Measurements from ENCODE around the gene KCNMB3. TPM values are rescaled to one million over a fixed set of nuclear protein-coding genes. Genes with fewer than 3 reads are reported as not detected.
"Not testable (repeated sequence)": the region's sequence is repeated elsewhere in the genome, so short reads cannot be mapped to it uniquely, and the experiment has no call there.

KCNMB3 gene
- total RNA-seq, 4 donors from 2014 or later, result 4.4 to 8.1 (median 5.1) TPM

DNA sequence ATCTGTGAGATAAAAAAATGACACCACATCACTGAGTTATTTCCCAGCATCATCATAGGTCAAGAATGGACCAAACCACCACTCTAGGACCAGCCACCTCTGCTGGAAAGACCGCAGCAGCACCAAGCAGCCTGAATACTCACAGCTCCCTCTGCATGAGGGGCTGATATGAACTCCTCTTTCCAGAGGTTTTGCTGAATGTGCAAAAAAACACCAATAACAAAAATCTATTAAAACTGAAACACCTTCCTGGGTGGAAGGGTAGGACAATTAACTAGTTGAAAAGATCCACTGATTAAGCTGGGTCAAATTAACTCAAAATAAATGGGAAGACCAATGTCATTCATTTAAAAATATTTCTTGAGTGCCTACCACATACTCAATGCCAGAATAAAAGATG lies 28.9 kb upstream of the KCNMB3 start:
- no peak for DNase-seq
- Histone ChIP-seq H3K36me3 (no peaks in the 10 kb centered on the region), H3K27me3 (no peaks in the 10 kb centered on the region), H3K27ac (no peak overlapping the region), H3K4me1 (no peaks in the 10 kb centered on the region), H3K9me3 (no peaks in the 10 kb centered on the region), H3K4me3 (replicated peaks in 1 of 3) (no peak overlapping the region)
- intact Hi-C loops (cut with DNase I), result no loop called here
- WGBS, 2 donors, result 93 to 100% methylated on average over 1 of the region's 1 CpG
- TF ChIP-seq POLR2A (IDR thresholded peaks at IDR 0.05), result no peak
- TF ChIP-seq, protein P1, sequence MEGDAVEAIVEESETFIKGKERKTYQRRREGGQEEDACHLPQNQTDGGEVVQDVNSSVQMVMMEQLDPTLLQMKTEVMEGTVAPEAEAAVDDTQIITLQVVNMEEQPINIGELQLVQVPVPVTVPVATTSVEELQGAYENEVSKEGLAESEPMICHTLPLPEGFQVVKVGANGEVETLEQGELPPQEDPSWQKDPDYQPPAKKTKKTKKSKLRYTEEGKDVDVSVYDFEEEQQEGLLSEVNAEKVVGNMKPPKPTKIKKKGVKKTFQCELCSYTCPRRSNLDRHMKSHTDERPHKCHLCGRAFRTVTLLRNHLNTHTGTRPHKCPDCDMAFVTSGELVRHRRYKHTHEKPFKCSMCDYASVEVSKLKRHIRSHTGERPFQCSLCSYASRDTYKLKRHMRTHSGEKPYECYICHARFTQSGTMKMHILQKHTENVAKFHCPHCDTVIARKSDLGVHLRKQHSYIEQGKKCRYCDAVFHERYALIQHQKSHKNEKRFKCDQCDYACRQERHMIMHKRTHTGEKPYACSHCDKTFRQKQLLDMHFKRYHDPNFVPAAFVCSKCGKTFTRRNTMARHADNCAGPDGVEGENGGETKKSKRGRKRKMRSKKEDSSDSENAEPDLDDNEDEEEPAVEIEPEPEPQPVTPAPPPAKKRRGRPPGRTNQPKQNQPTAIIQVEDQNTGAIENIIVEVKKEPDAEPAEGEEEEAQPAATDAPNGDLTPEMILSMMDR (IDR thresholded peaks at IDR 0.05), result no peak

DNA sequence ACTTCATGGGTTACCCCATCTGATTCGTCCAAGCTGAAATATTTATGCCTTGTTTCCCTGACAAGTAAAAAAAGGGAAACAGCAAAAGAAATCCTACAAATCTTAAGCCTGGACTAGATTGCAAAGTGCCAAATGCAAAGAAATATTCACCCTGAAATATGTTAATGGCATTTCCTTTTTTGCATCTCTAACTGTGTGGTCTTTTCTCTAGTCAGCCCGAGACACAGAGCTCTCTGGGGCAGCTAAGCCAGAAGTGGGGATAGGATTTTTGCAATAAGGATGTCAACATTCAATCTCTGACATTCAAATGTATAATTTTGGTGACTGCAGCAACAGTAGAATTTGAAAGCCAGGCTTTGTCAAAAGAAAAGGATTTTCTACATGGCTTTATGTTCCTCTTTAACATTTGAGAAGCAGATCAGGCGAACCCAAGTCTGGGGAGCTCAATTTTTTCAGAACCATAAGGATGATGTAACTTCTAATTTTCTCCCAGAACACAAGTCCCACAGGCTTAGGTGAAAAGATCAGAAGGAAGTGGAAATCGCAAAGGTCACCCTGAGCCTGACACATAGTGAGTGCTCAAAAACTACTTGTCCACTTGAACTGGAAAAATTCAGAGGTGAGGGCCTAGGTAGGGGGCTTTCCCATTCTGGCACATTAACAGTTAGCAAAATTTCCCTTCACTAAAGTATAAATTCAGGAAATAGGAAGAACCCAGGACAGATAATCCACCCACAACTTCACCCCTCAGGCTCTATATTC lies 28.2 kb upstream of the KCNMB3 start:
- 68 to 70% methylated on average over 4 of the region's 4 CpGs for WGBS, 2 donors
- H3K9me3 ChIP-seq, result no peaks in the 10 kb centered on the region
- no peak overlapping the region for H3K27ac ChIP-seq
- TF ChIP-seq POLR2A (IDR thresholded peaks at IDR 0.05), result no peak
- TF ChIP-seq, protein P1 (IDR thresholded peaks at IDR 0.05), result no peak
- no peaks in the 10 kb centered on the region for H3K36me3 ChIP-seq
- no peak overlapping the region for H3K4me3 ChIP-seq (replicated peaks in 1 of 3)
- no peaks in the 10 kb centered on the region for H3K4me1 ChIP-seq
- H3K27me3 ChIP-seq, result no peaks in the 10 kb centered on the region
- no peak for DNase-seq
- intact Hi-C loops (cut with DNase I), result no loop called here

DNA sequence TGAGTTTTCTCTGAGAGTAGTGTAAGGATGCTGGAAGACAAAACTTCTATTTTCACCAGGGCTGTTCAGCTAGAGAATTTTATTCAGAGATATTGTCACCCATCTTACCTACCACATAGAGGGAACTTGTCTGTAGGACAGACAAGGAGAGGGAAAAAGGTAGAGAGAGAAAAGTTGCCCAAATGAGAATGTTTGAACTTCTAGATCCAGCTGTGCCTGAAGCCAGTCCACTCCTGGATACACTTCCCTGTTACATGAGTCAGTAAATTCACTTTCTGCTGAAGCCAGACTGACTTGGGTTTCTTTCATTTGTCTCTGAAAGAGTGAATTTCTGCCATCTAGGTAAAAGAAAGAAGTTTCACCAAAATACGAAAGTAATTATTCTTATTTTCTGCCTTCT lies 27.2 kb upstream of the KCNMB3 start:
- no peak for DNase-seq
- H3K4me1 ChIP-seq, result no peaks in the 10 kb centered on the region
- TF ChIP-seq POLR2A (IDR thresholded peaks at IDR 0.05), result no peak
- TF ChIP-seq, protein P1 (IDR thresholded peaks at IDR 0.05), result no peak
- no peak overlapping the region for H3K4me3 ChIP-seq (replicated peaks in 1 of 3)
- H3K27ac ChIP-seq, result no peak overlapping the region
- H3K27me3 ChIP-seq, result no peaks in the 10 kb centered on the region
- H3K9me3 ChIP-seq, result no peaks in the 10 kb centered on the region
- no peaks in the 10 kb centered on the region for H3K36me3 ChIP-seq
- intact Hi-C loops (cut with DNase I), result no loop called here
- 90 to 96% methylated on average over 1 of the region's 1 CpG for WGBS, 2 donors

DNA sequence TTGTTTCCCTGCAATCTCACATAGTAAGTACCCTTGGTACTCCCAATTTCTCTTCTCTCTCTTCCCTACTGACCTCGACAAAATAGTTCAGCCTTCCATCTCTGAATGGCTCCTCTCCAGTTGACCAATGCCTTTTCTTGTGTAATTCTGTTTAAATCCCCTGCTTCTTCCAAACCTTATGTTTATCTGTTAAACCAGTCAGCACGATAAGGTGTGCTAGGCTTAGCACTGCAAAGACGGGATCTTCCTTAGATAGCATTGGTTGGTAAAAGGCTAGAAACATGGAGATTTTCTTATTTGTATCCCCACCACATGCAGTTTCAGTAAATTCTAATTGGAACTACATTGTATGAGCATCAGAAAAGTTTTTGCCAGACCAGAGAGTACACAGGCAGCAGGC lies 25.8 kb upstream of the KCNMB3 start:
- H3K4me1 ChIP-seq, result no peaks in the 10 kb centered on the region
- no peak for DNase-seq
- intact Hi-C loops (cut with DNase I), result no loop called here
- 86 to 87% methylated on average over 3 of the region's 3 CpGs for WGBS, 2 donors
- no peaks in the 10 kb centered on the region for H3K9me3 ChIP-seq
- no peak overlapping the region for H3K27ac ChIP-seq
- no peaks in the 10 kb centered on the region for H3K27me3 ChIP-seq
- H3K4me3 ChIP-seq (replicated peaks in 1 of 3), result no peak overlapping the region
- no peak for TF ChIP-seq POLR2A (IDR thresholded peaks at IDR 0.05)
- TF ChIP-seq, protein P1 (IDR thresholded peaks at IDR 0.05), result no peak
- no peaks in the 10 kb centered on the region for H3K36me3 ChIP-seq

DNA sequence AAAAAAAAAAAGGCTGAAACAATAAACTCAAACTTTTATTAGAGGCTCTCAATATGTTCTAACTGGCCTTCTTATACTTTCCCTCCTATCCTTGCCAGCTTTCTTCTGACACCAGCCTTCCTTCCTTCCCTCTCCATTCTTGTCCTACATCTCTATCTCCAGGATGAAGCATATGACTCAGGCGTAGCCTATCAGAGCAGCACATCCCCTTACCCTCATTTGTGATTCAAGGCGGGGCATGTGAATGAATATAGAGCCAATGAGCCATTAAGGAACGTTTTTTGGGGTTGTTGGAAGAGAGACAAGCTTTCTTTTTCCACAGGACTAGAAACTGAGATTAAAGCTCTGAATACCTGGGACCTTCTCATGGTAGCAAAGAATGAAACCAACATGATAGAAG lies 25.1 kb upstream of the KCNMB3 start:
- intact Hi-C loops (cut with DNase I), result no loop called here
- H3K4me1 ChIP-seq, result no peaks in the 10 kb centered on the region
- DNase-seq, result no peak
- H3K36me3 ChIP-seq, result no peaks in the 10 kb centered on the region
- no peaks in the 10 kb centered on the region for H3K9me3 ChIP-seq
- H3K27ac ChIP-seq, result no peak overlapping the region
- no peak for TF ChIP-seq POLR2A (IDR thresholded peaks at IDR 0.05)
- TF ChIP-seq, protein P1 (IDR thresholded peaks at IDR 0.05), result no peak
- WGBS, 2 donors, result 68 to 74% methylated on average over 3 of the region's 3 CpGs
- H3K27me3 ChIP-seq, result no peaks in the 10 kb centered on the region
- no peak overlapping the region for H3K4me3 ChIP-seq (replicated peaks in 1 of 3)

DNA sequence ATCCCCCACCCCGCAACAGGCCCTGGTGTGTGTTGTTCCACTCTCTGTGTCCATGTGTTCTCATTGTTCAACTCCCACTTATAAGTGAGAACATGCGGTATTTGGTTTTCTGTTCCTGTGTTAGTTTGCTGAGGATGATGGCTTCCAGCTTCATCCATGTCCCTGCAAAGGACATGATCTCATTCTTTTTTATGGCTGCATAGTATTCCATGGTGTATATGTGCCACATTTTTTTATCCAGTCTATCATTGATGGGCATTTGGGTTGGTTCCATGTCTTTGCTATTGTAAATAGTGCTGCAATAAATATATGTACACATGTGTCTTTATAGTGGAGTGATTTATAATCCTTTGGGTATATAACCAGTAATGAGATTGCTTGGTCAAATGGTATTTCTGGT lies 23.5 kb upstream of the KCNMB3 start:
- H3K4me1 ChIP-seq; H3K36me3 ChIP-seq; DNase-seq; H3K27ac ChIP-seq; H3K4me3 ChIP-seq (replicated peaks in 1 of 3); H3K9me3 ChIP-seq; H3K27me3 ChIP-seq; intact Hi-C loops (cut with DNase I): not testable (repeated sequence)
- 93 to 95% methylated on average over 2 of the region's 2 CpGs for WGBS, 2 donors
